Spleen (tissue), 11 donors: Measurements from ENCODE around the gene BCAT1. TPM values are rescaled to one million over a fixed set of nuclear protein-coding genes. Genes with fewer than 3 reads are reported as not detected.
A peak's percentile ranks its signal among the peaks of the same experiment; 100 is the strongest.

ENCODE experiments used
- DNase-seq: peaks from one replicate; pipeline ENCODE4 v3.0.0-alpha.2; 2020
- H3K27ac ChIP-seq, 8 donors: fragments of 200-600 bp; sonication (generic) in 7 of 8; 1 replicate in 4 of 8; 2 replicates in 4 of 8; pipeline versions ENCODE4 v1.5.0 to v1.8.0; 2016 to 2021; ENCODE audit warnings: inconsistent platforms in 4 of 8, mild to moderate bottlenecking in 4 of 8, moderate library complexity in 1 of 8
- H3K27me3 ChIP-seq, 7 donors: fragments of 200-600 bp; sonication (generic) in 6 of 7; replicated peaks in 1 of 7; 1 replicate in 4 of 7; 2 replicates in 3 of 7; pipeline versions ENCODE4 v1.5.0 to v1.8.0; 2016 to 2021; ENCODE audit warnings: inconsistent platforms in 3 of 7, mild to moderate bottlenecking in 1 of 7
- H3K36me3 ChIP-seq, 6 donors: fragments of 200-600 bp; sonication (generic) in 5 of 6; 1 replicate in 4 of 6; 2 replicates in 2 of 6; pipeline versions ENCODE4 v1.5.0 to v1.8.0; 2016 to 2021; ENCODE audit warnings: inconsistent platforms in 2 of 6
- H3K4me1 ChIP-seq, 6 donors: fragments of 200-600 bp; sonication (generic) in 5 of 6; 1 replicate in 3 of 6; 2 replicates in 3 of 6; pipeline versions ENCODE4 v1.5.0 to v1.8.0; 2016 to 2021; ENCODE audit warnings: inconsistent platforms in 3 of 6
- H3K4me3 ChIP-seq, 8 donors: fragments of 200-600 bp; sonication (generic) in 7 of 8; 1 replicate in 4 of 8; 2 replicates in 4 of 8; pipeline versions ENCODE4 v1.5.0 to v1.8.0; 2016 to 2021; ENCODE audit warnings: inconsistent platforms in 4 of 8, mild to moderate bottlenecking in 4 of 8, moderate library complexity in 2 of 8
- H3K9me3 ChIP-seq, 8 donors: fragments of 200-600 bp; sonication (generic) in 7 of 8; 1 replicate in 4 of 8; 2 replicates in 4 of 8; pipeline versions ENCODE4 v1.5.0 to v1.8.0; 2016 to 2021; ENCODE audit warnings: inconsistent platforms in 4 of 8
- CTCF ChIP-seq, 11 experiments: fragments of 200-600 bp in 7 of 11; fragments of 450-650 bp in 4 of 11; sonication (generic) in 4 of 11; IDR thresholded peaks in 8 of 11; conservative IDR thresholded peaks in 3 of 11; 1 replicate in 7 of 11; 2 replicates in 4 of 11; pipeline versions ENCODE4 v1.4.0 to v1.8.0; 2016 to 2021; ENCODE audit warnings: antibody characterized with exemption in 11 of 11, inconsistent platforms in 4 of 11, mild to moderate bottlenecking in 1 of 11
- POLR2A ChIP-seq, 3 donors: fragments of 450-650 bp; IDR thresholded peaks; one replicate each; pipeline ENCODE4 v1.5.1; 2017; ENCODE audit warnings: antibody characterized with exemption in 3 of 3, mild to moderate bottlenecking in 1 of 3
- POLR2AphosphoS5 ChIP-seq, 3 donors: sonication (generic); formaldehyde crosslinking; IDR thresholded peaks; one replicate each; pipeline ENCODE4 v1.5.1; 2017; ENCODE audit warnings: antibody characterized with exemption in 3 of 3
- WGBS, 5 donors: extraction: QIAGEN DNeasy Blood & Tissue Kit in 3 of 5; methylation state at CpG; one replicate each; pipeline versions ENCODE4 v1.1.5 to v1.1.7; 2013 to 2018; 5-methylcytosine and 5-hydroxymethylcytosine counted together
- intact Hi-C: fragments of 100-400 bp; cut with DNase I; formaldehyde crosslinking; loops from one replicate; pipeline ENCODE4 v1.15.0; 2023; ENCODE audit warnings: low total_unique reads
- polyA plus RNA-seq, 3 donors: library from polyadenylated mRNA; stranded (reverse); fragments of 200-250 nt; gene quantifications; one replicate each; pipeline ENCODE4 v1.2.1, GENCODE V29; 2013
- total RNA-seq, 7 donors: library from RNA; depleted of rRNA in 3 of 7; stranded (reverse); fragments of >200 nt in 3 of 7; fragmentation: NEBNext Ultra II Directional in 4 of 7; extraction: Animal tissue kit (Norgen Biotek cat#: 25700) in 4 of 7; gene quantifications; one replicate each; pipeline versions ENCODE4 v1.1.0 to v1.2.1, GENCODE V29; 2016 to 2021
- donor health status: healthy with polysubstance abuse.
- donor health status: DM: no; HTN: no; CAD: no; lungs with moderate emphysema.
- donor health status: DM: no; HTN: no; CAD: no.
- donor health status: Bipolar disorder and iron deficiency.
- donor health status: healthy.
- donor health status: DM: no; HTN: no; CAD: no.
- donor health status: DM: yes; HTN: yes; CAD: no.

Gene BCAT1
- total and polyA plus RNA-seq, 10 donors, result 0.54 to 18.4 (median 8.7) TPM

GRCh38 chr12:24778486-24779304 lies 170.2 kb downstream of the BCAT1 start:
- 57 to 74% (median 70%) methylated on average over 4 of the region's 4 CpGs for WGBS, 5 donors
- no peak overlapping the region for H3K27ac ChIP-seq
- DNase-seq, result no peak

GRCh38 chr12:24777359-24777758 lies 171.5 kb downstream of the BCAT1 start:
- intact Hi-C loops, result no loop called here
- peaks cover 0 to 5% (median 0%) of the 10 kb centered on the region in 6 donors for H3K4me1 ChIP-seq
- H3K4me3 ChIP-seq, result no peak overlapping the region
- TF ChIP-seq POLR2AphosphoS5 (IDR thresholded peaks at IDR 0.05) (no peak), CTCF (IDR thresholded peaks at IDR 0.05 in 8 of 11, conservative IDR thresholded peaks at IDR 0.05 in 3 of 11) (no peak), POLR2A (IDR thresholded peaks at IDR 0.05) (no peak)
- no peaks in the 10 kb centered on the region for H3K36me3 ChIP-seq
- H3K9me3 ChIP-seq, result no peaks in the 10 kb centered on the region
- 82 to 95% (median 89%) methylated on average over 8 of the region's 8 CpGs for WGBS, 5 donors
- no peak for DNase-seq
- no peak overlapping the region for H3K27ac ChIP-seq
- H3K27me3 ChIP-seq, result no peaks in the 10 kb centered on the region

More at GRCh38 chr12:24778486-24779304, 170.2 kb downstream of the BCAT1 start:
- H3K27me3 ChIP-seq, result no peaks in the 10 kb centered on the region
- H3K4me1 ChIP-seq, result peaks cover 0 to 5% (median 0%) of the 10 kb centered on the region in 6 donors
- no peak overlapping the region for H3K4me3 ChIP-seq
- H3K36me3 ChIP-seq, result no peaks in the 10 kb centered on the region
- intact Hi-C loops, result no loop called here
- no peaks in the 10 kb centered on the region for H3K9me3 ChIP-seq
- TF ChIP-seq POLR2A (IDR thresholded peaks at IDR 0.05) (no peak), CTCF (IDR thresholded peaks at IDR 0.05 in 8 of 11, conservative IDR thresholded peaks at IDR 0.05 in 3 of 11) (peak in 7 of 11 experiments; percentile 16 to 45 (median 35))

- no peaks in the 10 kb centered on the region for H3K9me3 ChIP-seq
- no peak overlapping the region for H3K4me3 ChIP-seq
- no peaks in the 10 kb centered on the region for H3K27me3 ChIP-seq
- TF ChIP-seq POLR2AphosphoS5 (IDR thresholded peaks at IDR 0.05) (no peak), POLR2A (IDR thresholded peaks at IDR 0.05) (no peak), CTCF (IDR thresholded peaks at IDR 0.05 in 8 of 11, conservative IDR thresholded peaks at IDR 0.05 in 3 of 11) (no peak)
- no peaks in the 10 kb centered on the region for H3K36me3 ChIP-seq
- intact Hi-C loops, result no loop called here
- H3K4me1 ChIP-seq, result peaks cover 0 to 5% (median 0%) of the 10 kb centered on the region in 6 donors
- 36 to 66% (median 46%) methylated on average over 2 of the region's 2 CpGs for WGBS, 5 donors
- no peak for DNase-seq
- no peak overlapping the region for H3K27ac ChIP-seq
Measured at GRCh38 chr12:24776861-24777260, 172.0 kb downstream of the BCAT1 start.

- H3K4me1 ChIP-seq, result peaks cover 0 to 5% (median 0%) of the 10 kb centered on the region in 6 donors
- no peak overlapping the region for H3K27ac ChIP-seq
- intact Hi-C loops, result no loop called here
- DNase-seq, result no peak
- 86 to 93% (median 90%) methylated on average over 5 of the region's 5 CpGs for whole genome bisulfite sequencing, 5 donors
- no peak overlapping the region for H3K4me3 ChIP-seq
- no peaks in the 10 kb centered on the region for H3K9me3 ChIP-seq
- H3K27me3 ChIP-seq, result no peaks in the 10 kb centered on the region
- TF ChIP-seq POLR2A (IDR thresholded peaks at IDR 0.05) (no peak), CTCF (IDR thresholded peaks at IDR 0.05 in 8 of 11, conservative IDR thresholded peaks at IDR 0.05 in 3 of 11) (no peak), POLR2AphosphoS5 (IDR thresholded peaks at IDR 0.05) (no peak)
- H3K36me3 ChIP-seq, result no peaks in the 10 kb centered on the region
Measured at GRCh38 chr12:24775073-24775472, 173.8 kb downstream of the BCAT1 start.
